ENCODE measurements around the gene SLC41A1. TPM values are rescaled to one million over a fixed set of nuclear protein-coding genes. Genes with fewer than 3 reads are reported as not detected.
A peak's percentile ranks its signal among the peaks of the same experiment; 100 is the strongest.

Gene SLC41A1
- total RNA-seq, 1 experiment from 2014 or later: 10.2 TPM

DNA sequence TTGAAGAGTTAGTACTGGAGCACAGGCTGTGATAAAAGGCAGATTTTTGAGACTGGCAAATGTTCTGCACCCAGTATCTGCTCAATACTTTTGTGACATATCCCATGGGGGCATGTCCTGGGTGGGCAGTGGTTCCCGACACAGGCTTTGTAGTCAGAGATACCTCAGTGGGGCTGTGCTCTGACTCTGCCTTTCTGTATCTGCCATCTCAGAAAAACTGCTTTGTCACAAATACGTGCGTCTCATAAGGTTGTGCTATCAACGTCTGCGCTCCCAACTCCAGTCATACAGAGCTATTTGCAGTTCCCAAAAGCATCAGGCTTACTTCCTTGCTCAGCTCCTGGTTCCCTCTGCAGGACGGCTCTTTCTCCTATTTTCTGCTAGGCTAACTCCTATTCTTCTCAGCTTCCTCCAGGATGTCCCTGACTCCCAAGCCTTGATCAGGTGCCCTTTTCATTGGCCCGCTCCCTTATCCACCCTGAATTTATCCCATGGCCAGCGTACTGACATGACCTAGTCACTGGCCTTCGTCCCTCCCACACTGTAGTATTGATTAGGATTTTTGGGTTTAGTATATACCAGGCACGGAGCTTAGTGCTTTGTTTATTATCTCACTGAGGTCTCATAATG lies 25.6 kb downstream of the SLC41A1 start:
- DNase-seq (ENCODE audit: low read depth): no peak

- no peak for DNase-seq (ENCODE audit: low read depth)
Measured at GRCh38 chr1:205786601-205787000, 26.4 kb downstream of the SLC41A1 start.

- no peak for DNase-seq (ENCODE audit: low read depth)
Measured at GRCh38 chr1:205785446-205785845, 27.6 kb downstream of the SLC41A1 start.

GRCh38 chr1:205783904-205784303 lies 29.1 kb downstream of the SLC41A1 start:
- peak; percentile 72 for DNase-seq (ENCODE audit: low read depth)

- no peak for DNase-seq (ENCODE audit: low read depth)
Measured at GRCh38 chr1:205783433-205783795, 29.6 kb downstream of the SLC41A1 start.

DNA sequence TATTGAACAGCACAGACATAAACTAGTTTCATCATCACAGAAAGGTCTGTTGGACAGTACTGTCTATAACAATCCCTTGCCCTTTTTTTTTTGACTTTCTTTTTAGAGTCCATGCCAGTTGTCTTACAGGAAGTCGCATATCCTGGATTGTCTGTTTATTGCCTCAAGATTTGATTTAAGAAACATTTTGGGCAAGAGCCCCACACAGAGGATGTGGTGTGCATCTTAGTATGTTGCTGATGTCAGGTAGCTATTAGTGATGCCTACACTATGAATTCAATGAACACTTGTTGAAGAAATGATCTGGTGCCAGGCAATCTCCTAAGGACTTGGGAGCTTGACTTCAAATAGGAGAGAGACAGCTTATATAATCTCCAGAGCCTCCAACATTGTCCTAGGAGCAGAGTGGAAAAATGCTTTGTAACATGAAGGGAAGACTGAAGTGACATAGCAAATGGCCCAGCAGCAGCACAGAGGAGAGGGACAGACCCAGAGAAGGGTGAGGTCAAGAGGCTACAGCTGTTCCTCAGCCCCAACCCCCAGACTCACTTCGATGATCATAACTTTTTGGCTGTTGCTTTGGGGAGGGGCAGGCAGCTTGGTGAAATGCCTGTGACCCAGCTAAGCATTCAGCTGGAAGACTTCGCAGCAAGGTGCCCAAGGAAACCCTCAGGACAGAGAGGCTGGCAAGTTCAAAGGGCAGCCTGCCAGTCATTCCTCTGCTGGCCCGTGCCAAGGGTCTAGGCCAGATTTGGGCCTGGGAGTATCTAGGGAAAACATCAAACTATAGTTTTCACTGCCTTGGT lies 30.2 kb downstream of the SLC41A1 start:
- DNase-seq (ENCODE audit: low read depth): no peak

DNA sequence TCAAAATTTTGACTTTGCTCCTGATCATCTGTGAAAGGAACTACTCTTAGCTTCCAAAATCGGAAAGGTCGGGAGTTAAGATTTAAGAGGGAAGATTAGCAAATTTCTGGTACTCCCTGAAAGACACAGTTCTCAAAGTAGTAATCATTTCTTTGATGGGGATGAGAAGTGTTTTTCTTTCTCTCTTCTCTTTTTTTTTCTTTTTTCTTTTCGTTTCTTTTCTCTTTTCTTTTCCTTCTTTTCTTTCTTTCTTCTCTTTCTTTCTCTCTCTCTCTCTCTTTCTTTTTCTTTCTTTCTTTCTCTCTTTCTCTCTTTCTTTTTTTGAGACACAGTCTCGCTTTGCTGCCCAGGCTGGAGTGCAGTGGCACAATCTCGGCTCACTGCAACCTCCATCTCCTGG lies 32.7 kb downstream of the SLC41A1 start:
- no peak for DNase-seq (ENCODE audit: low read depth)

- DNase-seq (ENCODE audit: low read depth): no peak
Measured at GRCh38 chr1:205777994-205778393, 35.0 kb downstream of the SLC41A1 start.

DNA sequence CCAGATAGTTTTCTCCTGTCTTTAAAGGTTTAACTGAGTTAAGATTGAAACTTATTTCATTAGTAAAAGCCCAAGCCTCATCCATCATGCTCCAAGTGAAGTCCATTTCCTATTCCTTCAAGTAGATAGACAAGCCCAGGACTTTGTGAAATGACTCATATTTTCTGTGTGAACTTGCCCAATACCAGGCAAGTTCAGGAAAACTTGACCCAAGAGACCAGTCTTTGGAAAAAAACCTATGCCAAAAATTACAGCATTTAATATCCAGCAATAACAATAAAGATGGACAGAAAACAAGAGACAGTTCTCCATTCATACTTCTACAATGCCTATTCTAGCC lies 37.3 kb downstream of the SLC41A1 start:
- DNase-seq (ENCODE audit: low read depth): peak; percentile 35

DNA sequence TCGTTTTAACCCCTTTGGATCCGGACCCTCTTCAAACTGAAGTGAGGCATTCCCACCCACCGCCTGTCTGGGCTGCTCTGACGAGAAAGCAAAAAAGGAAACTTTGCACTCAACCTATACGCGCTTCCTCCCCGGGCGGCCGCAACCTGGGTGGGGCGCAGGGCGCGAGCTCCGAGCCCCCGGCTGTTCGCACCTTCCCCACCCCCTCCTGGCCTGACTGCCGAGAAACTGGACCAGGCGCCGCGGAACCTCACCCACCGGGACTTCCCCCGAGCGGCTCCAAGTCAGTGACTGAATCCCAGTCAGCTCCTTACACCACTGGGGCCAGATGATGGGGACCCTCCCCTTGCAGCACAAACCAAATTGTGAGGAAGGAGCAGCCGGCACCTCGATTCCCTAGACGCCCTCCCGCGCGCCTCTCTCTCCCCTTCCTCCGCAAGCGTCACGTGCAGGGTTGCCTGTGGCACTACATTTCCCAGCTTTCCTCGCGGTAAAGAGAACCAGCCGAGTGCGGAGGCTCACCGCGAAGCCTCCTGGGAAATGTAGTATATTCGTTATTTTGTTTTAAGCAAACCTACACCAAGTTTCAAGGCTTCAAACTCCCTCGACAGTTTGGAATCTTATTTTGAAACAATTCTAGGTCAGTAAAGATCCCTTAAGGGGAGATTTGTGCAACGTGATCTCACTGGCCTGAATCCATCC lies 37.8 kb downstream of the SLC41A1 start, which contains the start of gene RAB29:
RAB29 (minus strand) TSS at position 468 of the 702 bp plus-strand sequence. CDS start 526 bp downstream, outside the sequence.
- peak; percentile 73 for DNase-seq (ENCODE audit: low read depth)

DNA sequence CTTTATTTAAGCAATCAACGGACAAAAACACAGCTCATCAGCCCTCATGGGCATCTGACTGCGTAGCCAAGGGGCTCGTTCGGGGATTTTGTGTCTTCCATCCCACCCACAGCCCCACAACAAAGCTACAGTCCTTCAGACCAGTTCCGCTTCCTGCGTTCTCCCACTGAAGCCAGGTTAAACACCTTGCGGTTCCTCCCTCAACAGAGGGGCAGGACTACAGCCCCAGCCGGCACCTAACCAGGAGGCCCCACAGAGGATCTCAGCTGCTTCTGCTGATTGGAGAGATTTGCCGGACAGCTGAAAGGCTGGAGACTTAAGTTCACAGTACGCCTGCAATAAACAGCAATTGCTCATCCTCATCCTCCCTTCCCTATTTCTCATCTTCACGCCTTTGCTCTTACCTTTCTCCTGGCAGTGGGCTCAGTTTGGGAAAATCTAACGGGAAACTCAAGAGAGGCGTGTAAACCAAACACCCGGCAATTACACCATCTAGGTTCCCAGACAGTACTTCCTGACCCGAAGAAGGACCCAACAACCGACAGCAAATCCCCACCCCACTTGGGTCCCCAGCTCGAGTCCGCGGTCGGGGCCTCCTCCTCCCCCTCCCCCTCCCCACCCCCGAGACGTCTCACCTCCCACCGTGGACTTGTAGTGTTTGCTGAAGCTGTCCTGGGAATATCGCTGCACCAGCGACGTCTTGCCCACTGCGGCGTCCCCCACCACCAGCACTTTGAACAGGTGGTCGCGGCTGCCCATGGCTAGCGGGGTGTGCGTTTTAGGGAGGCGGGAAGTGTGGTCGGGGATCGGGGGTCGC lies 38.6 kb downstream of the SLC41A1 start:
- DNase-seq (ENCODE audit: low read depth): no peak

- no peak for DNase-seq (ENCODE audit: low read depth)
Measured at GRCh38 chr1:205772607-205773032, 40.4 kb downstream of the SLC41A1 start.

GRCh38 chr1:205770618-205771017 lies 42.4 kb downstream of the SLC41A1 start:
- DNase-seq (ENCODE audit: low read depth): no peak

- no peak for DNase-seq (ENCODE audit: low read depth)
Measured at GRCh38 chr1:205769641-205770365, 43.2 kb downstream of the SLC41A1 start.

GRCh38 chr1:205767248-205767647 lies 45.8 kb downstream of the SLC41A1 start:
- DNase-seq (ENCODE audit: low read depth): no peak

- DNase-seq (ENCODE audit: low read depth): no peak
Measured at GRCh38 chr1:205766570-205766969, 46.4 kb downstream of the SLC41A1 start.

GRCh38 chr1:205766038-205766437 lies 47.0 kb downstream of the SLC41A1 start:
- no peak for DNase-seq (ENCODE audit: low read depth)

DNA sequence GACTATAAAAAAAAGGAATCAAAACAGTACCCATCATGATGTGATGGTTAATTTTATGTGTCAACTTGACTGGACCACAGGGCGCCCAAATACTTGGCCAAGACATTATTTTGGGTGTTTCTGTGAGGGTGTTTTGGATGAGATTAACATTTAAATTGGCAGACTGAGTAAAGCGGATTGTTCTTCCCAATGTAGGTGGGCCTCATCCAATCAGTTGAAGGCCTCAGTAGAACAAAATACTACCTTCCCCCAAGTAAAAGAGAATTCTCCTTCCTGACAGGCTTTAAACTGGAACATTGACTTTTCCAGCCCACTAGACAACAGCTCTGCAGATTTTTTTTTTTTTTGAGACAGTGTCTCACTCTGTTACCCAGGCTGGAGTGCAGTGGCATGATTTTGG lies 48.4 kb downstream of the SLC41A1 start:
- no peak for DNase-seq (ENCODE audit: low read depth)

DNA sequence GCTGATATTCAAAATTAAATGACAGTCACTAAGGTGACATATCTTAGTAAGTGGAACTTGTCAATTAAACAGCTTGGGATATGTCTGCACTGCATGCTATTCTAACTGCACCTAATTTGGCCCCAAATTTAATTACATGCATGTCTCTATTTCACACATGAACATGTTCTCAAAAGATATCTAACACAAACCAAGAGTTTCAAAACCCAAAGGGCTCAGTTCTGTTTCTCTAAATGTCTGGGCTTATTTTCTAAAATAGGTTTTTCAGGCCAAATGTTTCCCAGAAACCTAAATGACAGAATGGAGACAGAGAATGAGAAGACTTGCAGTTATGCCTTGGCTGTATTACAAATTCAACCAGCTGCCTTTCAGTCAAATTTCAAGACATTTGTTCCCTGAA lies 49.0 kb downstream of the SLC41A1 start:
- no peak for DNase-seq (ENCODE audit: low read depth)

- DNase-seq (ENCODE audit: low read depth): no peak
Measured at GRCh38 chr1:205760606-205761005, 52.4 kb downstream of the SLC41A1 start.

- DNase-seq (ENCODE audit: low read depth): no peak
Measured at GRCh38 chr1:205756552-205756951, 56.4 kb downstream of the SLC41A1 start.

All from RPMI7951 (cell line).